SK-N-SH (cell line): ENCODE measurements around the gene CASKIN2.

Experiments used
- EZH2phosphoT487 ChIP-seq: fragments of 200-600 bp; sonication (generic); IDR thresholded peaks from 2 replicates; pipeline ENCODE4 v1.6.1; 2017; ENCODE audit warnings: low read depth, mixed run types, mild to moderate bottlenecking, antibody characterized with exemption, moderate library complexity, borderline replicate concordance
- MAX ChIP-seq: IDR thresholded peaks from 2 replicates; pipeline ENCODE4 v1.4.0; 2012; ENCODE audit warnings: low read depth
- PBX3 ChIP-seq: IDR thresholded peaks from 2 replicates; pipeline ENCODE4; 2012
- SIN3A ChIP-seq: IDR thresholded peaks from 2 replicates; pipeline ENCODE4 v1.6.1; 2012; ENCODE audit warnings: low read depth, mild to moderate bottlenecking, low read length, moderate library complexity, borderline replicate concordance
- TEAD4 ChIP-seq: IDR thresholded peaks from 2 replicates; pipeline ENCODE4 v1.4.0; 2012; ENCODE audit warnings: mild to moderate bottlenecking, borderline replicate concordance; ENCODE audit not compliant: insufficient read depth
- TF ChIP-seq, protein P1 (sequence below): fragments of 200-600 bp; sonication (generic); IDR thresholded peaks from 2 replicates; pipeline ENCODE4 v1.6.1; 2017; ENCODE audit warnings: antibody characterized with exemption, mild to moderate bottlenecking, moderate library complexity

DNA sequence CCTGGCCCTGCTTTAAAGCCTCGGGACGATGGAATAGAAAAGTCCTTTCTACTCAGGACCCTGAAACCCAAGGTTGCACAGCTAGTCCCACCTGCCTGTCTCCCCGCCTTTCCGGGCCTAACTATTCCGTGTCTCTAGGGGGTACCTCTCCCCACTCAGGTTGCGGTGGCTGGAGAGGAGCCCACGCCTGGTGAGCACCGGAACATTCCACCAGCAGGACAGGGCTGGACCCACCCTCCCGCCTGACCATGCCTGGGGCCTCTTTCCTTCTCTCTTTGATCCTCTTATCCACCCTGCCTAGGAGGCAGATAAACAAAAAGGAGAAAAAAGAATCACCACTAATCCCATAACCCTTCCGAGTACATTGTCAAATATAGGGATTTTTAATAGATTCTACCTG is 21.0 kb upstream of the CASKIN2 start:
- no peak for TF ChIP-seq PBX3
- no peak for TF ChIP-seq TEAD4
- TF ChIP-seq SIN3A, result no peak
- no peak for TF ChIP-seq EZH2phosphoT487
- TF ChIP-seq MAX, result no peak
- TF ChIP-seq, protein P1, sequence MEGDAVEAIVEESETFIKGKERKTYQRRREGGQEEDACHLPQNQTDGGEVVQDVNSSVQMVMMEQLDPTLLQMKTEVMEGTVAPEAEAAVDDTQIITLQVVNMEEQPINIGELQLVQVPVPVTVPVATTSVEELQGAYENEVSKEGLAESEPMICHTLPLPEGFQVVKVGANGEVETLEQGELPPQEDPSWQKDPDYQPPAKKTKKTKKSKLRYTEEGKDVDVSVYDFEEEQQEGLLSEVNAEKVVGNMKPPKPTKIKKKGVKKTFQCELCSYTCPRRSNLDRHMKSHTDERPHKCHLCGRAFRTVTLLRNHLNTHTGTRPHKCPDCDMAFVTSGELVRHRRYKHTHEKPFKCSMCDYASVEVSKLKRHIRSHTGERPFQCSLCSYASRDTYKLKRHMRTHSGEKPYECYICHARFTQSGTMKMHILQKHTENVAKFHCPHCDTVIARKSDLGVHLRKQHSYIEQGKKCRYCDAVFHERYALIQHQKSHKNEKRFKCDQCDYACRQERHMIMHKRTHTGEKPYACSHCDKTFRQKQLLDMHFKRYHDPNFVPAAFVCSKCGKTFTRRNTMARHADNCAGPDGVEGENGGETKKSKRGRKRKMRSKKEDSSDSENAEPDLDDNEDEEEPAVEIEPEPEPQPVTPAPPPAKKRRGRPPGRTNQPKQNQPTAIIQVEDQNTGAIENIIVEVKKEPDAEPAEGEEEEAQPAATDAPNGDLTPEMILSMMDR, result no peak
